HG03558 (cell line): ENCODE data around the gene ATG14.
"Not testable (repeated sequence)": the region's sequence is repeated elsewhere in the genome, so short reads cannot be mapped to it uniquely, and the experiment has no call there.

Source experiments
- ATAC-seq: cut with Tn5 transposase; IDR thresholded peaks from one replicate; pipeline ENCODE4 v1.9.1; 2021; ENCODE audit warnings: moderate number of reproducible peaks; ENCODE audit not compliant: unreplicated experiment; ENCODE audit errors: extremely low read depth

Gene ATG14, protein sequence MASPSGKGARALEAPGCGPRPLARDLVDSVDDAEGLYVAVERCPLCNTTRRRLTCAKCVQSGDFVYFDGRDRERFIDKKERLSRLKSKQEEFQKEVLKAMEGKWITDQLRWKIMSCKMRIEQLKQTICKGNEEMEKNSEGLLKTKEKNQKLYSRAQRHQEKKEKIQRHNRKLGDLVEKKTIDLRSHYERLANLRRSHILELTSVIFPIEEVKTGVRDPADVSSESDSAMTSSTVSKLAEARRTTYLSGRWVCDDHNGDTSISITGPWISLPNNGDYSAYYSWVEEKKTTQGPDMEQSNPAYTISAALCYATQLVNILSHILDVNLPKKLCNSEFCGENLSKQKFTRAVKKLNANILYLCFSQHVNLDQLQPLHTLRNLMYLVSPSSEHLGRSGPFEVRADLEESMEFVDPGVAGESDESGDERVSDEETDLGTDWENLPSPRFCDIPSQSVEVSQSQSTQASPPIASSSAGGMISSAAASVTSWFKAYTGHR

DNA sequence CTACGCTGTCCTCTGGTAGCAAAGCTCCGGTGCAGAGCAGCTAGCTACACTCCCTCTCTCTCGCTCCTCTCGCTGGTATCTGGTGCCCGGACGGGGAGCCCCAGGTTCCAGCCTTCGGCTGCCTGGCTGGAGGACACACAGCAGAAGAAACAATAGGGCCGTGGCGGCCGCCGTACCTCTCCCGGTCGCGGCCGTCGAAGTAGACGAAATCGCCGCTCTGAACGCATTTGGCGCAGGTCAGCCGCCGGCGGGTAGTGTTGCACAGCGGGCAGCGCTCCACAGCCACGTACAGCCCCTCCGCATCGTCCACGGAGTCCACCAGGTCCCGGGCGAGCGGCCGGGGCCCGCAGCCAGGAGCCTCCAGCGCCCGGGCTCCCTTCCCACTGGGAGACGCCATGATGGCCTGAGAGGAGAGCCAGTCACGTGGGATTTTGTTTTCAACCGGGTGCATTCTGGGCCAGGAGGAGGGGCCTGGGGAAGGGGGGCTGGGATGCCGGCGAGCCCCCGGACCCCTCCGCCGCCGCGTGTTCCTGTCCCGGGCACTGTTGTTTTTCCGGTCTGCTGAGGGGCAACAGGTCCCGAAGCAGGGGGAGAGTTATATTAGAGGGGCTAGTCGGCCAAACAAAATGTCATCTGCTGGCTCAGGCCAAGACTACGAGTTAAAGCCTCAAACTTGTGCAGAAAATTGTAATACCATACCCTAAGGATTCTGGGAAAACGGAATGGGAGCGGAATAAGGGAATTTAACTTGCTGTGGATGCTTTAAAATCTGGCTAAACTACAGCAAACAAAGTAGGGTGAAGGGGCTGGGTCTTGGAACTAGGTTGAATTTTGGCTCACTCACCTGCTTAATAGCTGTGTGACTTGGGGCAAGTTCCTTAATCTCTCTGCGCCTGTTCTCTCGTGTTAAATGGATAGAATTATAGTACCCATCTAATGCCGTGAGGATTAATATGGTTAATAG, at the start of gene ATG14:
Gene ATG14 (minus strand): TSS at position 405 of the 964 bp plus-strand sequence. CDS start 8 bp downstream, at position 397.
- peak; percentile 91 for ATAC-seq

DNA sequence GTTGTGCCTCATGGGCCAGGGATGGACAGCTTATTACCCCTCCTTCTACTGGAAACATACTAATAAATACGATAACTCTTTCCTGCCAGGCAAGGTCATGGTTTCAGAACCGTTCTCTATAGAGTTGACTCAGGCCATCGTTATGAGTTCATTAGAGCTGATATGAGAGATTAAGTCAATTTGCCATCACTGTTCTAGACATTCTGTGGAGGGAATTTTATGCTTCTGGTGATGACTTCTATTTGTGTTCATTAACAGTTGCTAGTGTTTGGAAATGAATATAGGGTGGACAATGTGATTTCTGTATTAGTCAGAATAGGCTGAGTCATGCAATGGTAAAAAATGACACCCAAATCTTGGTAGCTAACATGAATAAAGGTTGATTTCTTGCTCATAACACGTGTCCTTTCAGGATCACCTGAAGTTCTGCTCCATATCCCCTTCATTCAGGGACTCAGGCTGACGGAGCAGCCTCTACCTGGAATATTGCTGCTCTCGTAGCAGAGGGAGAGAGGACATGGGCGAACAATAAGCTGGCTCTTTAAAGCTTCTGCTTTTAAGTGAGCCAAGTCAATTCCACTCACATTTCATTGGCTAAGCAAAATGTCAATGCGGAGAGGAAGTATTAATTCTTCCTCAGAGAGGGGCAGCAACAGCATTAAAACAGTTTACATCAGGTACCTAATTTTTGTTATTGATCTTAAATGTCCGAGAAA, 47.3 kb upstream of the ATG14 start:
- peak; percentile 88 for ATAC-seq

DNA sequence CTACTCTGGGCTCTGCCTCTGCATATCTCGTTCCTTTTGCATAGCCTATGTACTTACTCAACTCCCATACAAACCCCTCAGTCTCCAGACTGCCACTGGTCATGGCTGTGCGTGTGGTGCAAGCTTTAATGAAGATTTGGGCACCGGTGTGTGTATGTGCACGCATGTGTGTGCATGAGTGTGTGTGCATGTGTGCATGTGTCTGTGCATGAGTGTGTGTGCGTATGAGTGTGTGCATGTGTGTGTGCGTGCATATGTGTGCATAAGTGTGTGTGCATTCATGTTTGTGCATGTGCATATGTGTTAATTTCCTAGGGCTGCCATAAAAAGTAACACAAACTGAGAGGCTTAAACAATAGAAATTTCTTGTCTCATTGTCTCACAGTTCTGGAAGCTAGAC, 45.9 kb upstream of the ATG14 start:
- ATAC-seq, result no peak

DNA sequence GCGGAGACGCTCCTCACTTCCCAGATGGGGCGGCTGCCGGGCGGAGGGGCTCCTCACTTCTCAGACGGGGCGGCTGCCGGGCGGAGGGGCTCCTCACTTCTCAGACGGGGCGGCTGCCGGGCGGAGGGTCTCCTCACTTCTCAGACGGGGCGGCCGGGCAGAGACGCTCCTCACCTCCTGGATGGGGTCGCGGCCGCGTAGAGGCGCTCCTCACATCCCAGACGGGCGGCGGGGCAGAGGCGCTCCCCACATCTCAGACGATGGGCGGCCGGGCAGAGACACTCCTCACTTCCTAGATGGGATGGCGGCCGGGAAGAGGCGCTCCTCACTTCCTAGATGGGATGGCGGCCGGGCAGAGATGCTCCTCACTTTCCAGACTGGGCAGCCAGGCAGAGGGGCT, 44.8 kb upstream of the ATG14 start:
- not testable (repeated sequence) for ATAC-seq

DNA sequence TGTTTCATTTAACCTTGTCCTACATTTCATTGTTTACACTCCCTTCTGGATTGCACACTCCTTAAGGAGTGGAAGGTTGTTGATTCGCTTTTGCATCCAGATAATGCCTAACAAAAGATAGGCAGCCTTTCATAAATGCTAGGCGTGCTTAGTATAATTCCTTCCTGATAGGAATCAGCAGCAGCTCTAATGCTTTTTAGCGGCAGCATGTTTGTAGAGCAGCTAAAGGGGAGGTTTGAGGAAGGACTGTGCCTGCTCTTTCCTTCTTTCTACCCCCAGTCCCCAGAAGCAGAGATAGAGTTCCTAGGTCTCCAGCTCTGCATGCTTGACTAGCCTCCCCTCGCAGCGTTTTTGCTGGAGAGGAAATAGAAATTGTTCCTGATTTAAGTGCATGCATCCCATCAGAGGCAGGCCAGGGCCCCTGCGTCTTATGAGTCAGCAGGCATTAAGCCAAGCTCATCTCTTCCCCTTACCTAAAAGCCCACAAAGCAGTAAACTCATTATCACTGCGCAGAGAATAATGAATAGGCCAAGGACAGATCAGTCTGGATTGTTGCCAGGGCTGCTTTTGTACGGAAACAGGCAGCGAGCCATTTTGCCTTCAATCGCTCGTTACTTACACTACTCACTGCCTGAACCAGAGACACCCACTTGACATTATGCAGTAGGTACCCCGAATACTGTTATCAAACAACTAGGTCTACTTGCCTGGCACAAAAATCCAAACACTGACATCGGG, 42.8 kb upstream of the ATG14 start:
- ATAC-seq, result no peak

DNA sequence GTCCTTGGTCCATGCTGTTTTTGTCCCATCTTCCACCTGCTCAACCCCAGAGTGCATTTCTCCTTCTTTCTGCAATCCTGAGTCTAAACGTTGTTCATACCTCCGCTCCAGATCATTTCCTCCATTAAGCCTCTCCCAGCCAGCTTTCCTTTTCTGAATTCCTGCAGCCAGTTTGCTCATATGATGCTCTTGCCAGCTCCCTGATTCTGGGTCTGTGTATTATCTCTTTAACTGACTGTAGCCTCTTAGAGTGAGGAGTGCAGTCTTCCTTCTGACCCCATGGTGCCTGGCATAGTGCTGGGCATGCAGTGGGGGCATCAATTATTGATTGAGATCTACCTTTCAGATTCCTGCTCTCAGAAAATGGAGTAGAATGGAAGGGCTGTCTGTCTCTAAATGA, 40.3 kb upstream of the ATG14 start:
- ATAC-seq, result no peak

DNA sequence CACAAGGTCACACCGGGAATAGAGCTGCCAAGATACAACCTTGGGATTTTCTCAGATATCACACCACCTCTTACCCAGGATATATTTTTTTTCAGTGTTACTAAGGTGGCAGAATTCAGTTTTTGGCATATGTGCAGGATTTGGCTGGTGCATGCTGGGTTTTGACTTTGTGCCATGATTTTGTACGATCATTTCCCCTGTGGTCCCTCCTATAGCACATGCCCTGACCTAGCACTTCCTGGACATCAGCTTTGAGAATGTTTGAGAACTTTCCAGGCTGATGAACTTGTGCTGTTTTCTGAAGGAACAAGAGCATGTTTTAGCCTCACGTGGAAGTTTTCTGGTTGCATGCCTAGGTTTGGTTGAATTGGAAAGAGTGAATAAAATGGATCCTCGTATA, 39.8 kb upstream of the ATG14 start:
- ATAC-seq, result no peak

DNA sequence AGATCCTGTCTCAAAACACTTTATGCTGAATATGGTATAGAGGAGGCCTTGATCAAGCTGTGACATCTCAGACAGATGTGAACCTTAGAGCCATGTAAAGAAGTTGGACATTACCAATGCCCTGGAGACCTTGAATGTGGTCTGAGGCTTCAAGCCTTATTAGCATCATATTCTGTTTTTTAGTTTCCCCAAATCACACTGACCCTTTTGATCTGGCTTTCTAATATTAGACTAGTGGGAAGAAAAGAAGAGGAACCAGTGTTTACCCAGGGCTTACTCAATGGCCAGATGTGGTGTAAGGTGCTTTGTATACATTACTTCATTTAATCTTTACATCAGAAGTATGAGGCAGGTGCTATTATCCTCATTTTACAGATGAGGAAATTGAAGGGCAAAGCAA, 39.4 kb upstream of the ATG14 start:
- no peak for ATAC-seq

DNA sequence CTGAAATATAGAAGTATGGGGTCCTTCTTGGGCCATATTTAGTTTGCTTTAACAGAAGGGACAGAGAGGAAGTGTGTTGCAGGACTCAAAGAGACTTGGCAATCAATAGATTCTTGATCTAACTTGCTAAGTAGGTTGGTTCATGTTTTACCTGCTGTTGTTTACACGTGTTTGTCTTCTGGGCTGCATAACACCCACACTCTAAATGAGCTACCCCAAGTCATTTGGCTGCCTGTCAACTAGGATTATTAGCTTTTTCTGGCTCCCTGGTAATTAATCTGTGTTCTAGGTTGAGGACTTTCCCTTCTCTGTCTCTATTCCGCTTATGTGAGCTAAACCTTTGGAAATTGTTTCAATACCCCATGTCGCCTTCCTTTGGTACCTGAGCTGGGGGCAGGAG, 38.9 kb upstream of the ATG14 start:
- no peak for ATAC-seq

DNA sequence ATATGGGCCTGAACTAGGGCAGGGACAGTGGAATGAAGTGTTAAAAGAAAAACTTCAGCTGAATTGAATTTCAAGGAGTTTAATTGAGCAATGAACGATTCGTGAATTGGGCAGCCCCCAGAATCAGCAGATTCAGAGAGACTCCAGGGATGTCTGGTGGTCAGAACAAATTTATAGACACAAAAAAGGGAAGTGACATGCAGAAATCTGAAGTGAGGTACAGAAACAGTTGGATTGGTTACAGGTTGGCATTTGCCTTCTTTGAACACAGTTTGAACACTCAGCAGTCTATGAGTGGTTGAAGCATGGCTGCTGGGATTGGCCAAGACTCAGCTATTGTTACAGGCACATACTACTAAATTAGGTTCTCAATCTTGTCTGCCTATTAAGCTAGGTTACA, 38.5 kb upstream of the ATG14 start:
- no peak for ATAC-seq

DNA sequence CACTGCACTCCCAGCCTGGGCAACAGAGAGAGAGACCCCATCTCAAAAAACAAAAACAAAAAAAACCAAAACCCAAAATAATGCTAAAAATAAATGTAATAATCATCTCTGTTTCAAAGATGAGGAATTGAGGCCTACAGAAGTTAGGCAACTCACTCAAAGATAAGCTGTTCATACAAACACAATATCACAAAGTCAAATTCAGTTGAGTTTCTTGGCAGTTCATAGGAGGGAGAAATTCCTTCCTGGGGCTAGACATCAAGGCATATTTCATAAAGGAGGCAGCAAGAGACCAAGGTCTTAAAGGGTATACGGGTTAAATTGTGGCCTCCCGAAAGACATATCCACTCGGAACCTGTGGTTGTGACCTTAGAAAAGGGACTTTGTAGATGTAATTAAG, 37.5 kb upstream of the ATG14 start:
- no peak for ATAC-seq

DNA sequence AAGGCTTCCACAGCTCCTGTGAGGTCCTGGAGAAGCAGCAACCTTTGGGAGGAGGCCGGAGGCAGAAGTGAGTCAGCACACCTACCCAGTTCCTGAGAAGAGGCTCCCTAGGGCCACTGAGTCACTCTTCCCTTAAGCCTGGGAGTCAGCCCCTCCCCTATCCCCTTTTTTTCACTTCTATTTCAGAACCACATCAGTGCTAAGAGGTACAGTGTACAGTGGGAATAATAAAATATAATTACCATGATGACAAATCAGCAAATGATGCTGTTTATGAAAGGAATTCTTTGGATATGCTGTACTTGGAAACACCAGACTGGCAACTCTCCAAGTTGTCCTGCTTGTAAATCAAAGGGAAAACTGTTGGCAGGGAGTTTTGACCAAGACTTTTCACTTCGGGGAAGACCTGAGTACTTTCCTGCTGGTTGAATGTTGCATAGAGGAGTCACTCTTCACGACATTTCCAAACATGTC, 36.5 kb upstream of the ATG14 start:
- ATAC-seq, result no peak

DNA sequence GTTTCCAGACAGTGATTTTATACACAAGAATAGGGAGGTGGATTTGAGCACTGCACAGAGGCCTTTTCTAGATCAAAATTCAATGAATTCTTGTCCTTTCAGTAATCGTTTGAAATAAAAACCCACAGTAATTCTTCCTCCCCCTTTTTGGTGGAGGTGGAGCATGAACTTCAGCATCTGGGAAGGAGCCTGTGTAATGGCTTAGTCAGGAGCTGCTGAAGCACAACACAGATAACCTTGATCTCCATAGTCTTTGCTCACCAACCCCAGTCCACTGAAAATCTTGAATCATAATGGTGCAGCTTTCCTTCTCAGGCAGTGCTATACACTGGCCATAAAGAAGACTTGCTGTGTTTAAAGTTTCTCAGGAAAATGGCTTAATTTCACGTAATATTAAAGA, 35.2 kb upstream of the ATG14 start:
- ATAC-seq, result no peak

DNA sequence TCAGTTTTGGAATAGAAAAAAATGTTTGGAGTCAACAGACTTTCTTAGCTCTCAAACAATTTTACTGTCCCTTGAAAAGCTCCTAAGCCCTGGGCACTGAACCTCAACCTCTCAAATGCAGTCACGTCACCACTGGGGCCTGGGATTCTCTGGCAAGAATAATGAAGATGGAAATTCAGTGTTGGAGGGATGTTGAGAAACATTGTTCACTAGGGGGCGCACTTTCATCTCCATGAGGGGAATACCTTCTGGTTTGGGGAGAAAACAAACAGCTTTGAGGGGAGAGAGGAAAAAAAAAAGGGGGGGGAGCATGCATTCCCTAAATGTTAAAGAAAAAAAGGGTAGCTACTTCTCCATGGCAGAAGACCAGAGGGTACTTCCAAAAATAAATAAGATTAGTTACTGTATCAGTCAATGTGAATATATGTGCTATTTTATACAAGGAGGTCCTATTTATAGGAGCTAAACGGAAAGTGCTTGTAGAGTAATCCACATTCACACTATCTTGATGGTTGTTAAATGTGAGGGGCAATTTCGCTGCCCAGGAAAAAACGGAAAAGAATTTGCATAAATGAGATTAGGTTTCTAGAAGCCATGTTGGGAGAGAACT, 34.6 kb upstream of the ATG14 start:
- no peak for ATAC-seq

DNA sequence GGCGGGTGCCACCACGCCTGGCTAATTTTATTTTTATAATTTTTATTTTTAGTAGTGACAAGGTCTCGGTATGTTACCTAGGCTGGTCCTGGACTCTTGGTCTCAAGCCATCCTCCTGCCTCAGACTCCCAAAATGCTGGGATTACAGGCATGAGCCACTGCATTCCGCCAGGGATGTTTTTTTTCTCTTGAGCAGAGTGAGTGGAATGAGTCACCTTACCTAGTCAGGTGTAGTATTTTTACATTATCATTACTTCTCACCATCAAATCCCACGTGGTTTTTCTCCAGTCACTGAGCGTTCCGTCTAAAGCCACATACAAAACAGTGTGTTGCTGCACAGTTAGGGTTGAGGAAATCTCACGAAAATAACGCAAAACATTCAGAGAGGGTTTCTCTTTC, 29.7 kb upstream of the ATG14 start:
- ATAC-seq, result no peak

DNA sequence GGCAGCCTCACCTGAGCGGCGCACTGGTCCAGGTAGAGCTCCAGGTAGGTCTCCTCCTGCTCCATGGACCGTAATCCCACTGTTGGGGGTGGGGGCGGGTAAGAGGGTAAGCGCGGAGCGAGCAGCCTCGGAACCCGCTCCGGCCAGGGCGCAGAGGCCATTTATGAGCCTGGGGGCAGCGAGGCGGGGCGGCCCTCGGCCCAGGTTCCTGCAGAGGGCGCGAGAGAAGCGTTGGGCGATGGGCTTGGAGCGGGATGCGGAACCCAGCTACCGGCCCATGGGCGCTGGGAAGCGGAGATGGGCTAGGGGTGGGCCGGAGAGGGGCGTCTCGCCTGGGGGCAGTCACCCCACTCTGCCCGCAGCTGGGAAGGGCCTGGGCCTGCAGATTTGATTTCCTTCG, 28.8 kb upstream of the ATG14 start, which contains the start of gene TBPL2:
Gene TBPL2 (minus strand): TSS at position 232 of the 400 bp plus-strand sequence. CDS start 167 bp downstream, at position 65.
- ATAC-seq, result no peak

DNA sequence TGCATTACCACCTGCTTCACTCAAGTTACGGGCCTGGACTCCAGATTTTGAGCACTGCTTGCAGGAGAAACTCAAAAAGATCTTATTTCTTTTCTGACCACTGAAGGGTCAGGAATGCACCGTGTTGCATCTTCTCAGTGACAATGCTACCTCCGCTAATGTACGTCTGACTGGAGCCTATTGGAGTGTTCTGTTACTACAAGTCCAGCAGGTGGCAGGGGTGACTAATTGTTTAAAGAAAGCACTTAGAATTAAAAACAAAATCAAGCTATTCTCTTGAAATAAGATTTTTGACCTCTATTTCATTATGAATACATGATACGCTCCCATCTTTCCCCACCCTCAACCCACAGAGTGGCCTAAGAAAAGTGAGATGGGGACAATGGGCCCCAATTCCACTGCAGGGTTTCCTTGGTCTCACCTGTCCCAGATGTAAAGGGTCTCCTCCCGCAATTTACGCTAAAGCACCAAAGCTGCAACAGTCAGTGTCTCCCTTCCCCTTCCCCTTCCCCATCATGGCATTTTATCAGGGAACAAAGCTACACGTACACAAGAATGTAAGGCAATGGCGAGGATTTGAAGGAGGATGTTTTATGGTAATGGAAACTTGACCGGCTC, 26.5 kb upstream of the ATG14 start:
- no peak for ATAC-seq

DNA sequence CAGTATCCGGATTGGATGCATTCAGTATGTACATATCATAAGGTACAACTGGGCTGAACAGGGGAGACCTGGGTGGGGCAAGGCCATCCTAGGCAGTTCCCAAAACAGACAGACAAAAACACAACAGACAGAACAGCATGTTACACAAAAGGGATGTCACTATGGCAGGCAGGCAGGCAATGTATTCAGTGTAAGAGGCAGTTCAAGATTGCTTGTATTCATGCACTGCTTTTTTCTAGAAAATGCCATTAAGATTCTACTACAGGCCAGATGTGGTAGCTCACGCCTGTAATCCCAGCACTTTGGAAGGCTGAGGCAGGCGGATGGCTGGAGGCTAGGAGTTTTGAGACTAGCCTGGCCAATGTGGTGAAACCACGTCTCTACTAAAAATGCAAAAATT, 25.3 kb upstream of the ATG14 start:
- no peak for ATAC-seq

DNA sequence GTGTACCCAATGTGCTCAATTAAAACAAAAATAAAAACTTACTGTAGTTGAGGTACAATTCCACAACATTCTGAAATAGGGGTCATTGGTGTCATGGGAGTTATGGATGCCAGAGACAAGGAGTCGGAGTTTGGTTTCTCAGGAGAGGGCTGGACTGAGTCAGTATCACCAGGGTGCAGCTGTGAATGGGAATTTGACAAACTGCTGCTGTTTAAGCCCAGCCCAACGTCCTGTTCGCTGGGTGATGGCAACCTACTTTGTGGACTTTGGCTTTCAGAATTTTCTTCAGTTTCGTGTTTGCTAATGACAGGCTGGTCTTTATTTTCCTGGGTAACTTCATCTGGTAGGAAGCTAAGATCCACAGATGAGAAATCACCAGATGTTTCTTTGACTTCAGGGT, 24.9 kb upstream of the ATG14 start:
- no peak for ATAC-seq
